Measurements from ENCODE around the gene SIAH1. TPM values are rescaled to one million over a fixed set of nuclear protein-coding genes. Genes with fewer than 3 reads are reported as not detected.
"Not testable (repeated sequence)": the region's sequence is repeated elsewhere in the genome, so short reads cannot be mapped to it uniquely, and the experiment has no call there.

SIAH1 gene
- total RNA-seq, 1 experiment from 2014 or later: 29.9 TPM

- TF ChIP-seq AFF4 (CRISPR knock-in tag; IDR thresholded peaks at IDR 0.05; ENCODE audit: borderline replicate concordance) (no peak), ATF3 (CRISPR knock-in tag; conservative IDR thresholded peaks at IDR 0.05) (no peak), E2F4 (CRISPR knock-in tag; IDR thresholded peaks at IDR 0.05; ENCODE audit: borderline replicate concordance, low read depth) (no peak), GTF2I (CRISPR knock-in tag; conservative IDR thresholded peaks at IDR 0.05) (no peak), FOXJ3 (CRISPR knock-in tag; IDR thresholded peaks at IDR 0.05; ENCODE audit: borderline replicate concordance) (no peak), MXD4 (CRISPR knock-in tag; IDR thresholded peaks at IDR 0.05; ENCODE audit: borderline replicate concordance) (no peak), TCF7 (CRISPR knock-in tag; IDR thresholded peaks at IDR 0.05; ENCODE audit: low read depth) (no peak), STAT6 (CRISPR knock-in tag; conservative IDR thresholded peaks at IDR 0.05; ENCODE audit: low read depth) (no peak)
Observed at GRCh38 chr16:48356633-48357376, 28.4 kb downstream of the SIAH1 start (continued).

GRCh38 chr16:48354877-48355855, 30.0 kb downstream of the SIAH1 start:
- ChIA-PET CTCF (interaction anchor here (0.5 to 4.4 kb wide), 5 partner anchors 11 to 268 kb away, joined by 4 to 26 read pairs (median 5); no protein-coding TSS in a partner anchor), POLR2A (interaction anchor here (0.6 to 1.3 kb wide), 4 partner anchors 11 to 74 kb away, joined by 3 to 6 read pairs (median 4); partner anchors contain the start of gene SIAH1)
- Mint-ChIP-seq H3K9me3 (no peaks in the 10 kb centered on the region), H3K27me3 (ENCODE audit: low read depth) (no peaks in the 10 kb centered on the region), H3K27ac (no peak overlapping the region), H3K4me3 (no peak overlapping the region), H3K4me1 (peaks cover 5% of the 10 kb centered on the region), H3K36me3 (peaks cover 30% of the 10 kb centered on the region)
- ATAC-seq (no peak), DNase-seq (ENCODE audit: low spot score) (no peak)
- no peak for TF ChIP-seq ZSCAN18 (CRISPR knock-in tag; IDR thresholded peaks at IDR 0.05)
- no peak for TF ChIP-seq NR3C1 (CRISPR knock-in tag; conservative IDR thresholded peaks at IDR 0.05; ENCODE audit: low read depth)

- ATAC-seq; H3K9me3 Mint-ChIP-seq; DNase-seq (ENCODE audit: low spot score); H3K4me3 Mint-ChIP-seq; H3K4me1 Mint-ChIP-seq; H3K27me3 Mint-ChIP-seq (ENCODE audit: low read depth): not testable (repeated sequence)
- H3K36me3 Mint-ChIP-seq: peaks cover 35% of the 10 kb centered on the region
- peak overlapping the region; percentile 63 for H3K27ac Mint-ChIP-seq
- ChIA-PET CTCF (interaction anchor here (0.5 to 4.4 kb wide), 14 partner anchors 12 to 279 kb away, joined by 3 to 26 read pairs (median 4); partner anchors contain the start of gene SIAH1), POLR2A (interaction anchor here (0.6 to 1.1 kb wide), 4 partner anchors 12 to 976 kb away, joined by 3 to 6 read pairs (median 4); no protein-coding TSS in a partner anchor)
Observed at GRCh38 chr16:48354385-48354784, 30.8 kb downstream of the SIAH1 start.

Measured in WTC11 (cell line).